Left lung (tissue), 10 donors: ENCODE measurements around the gene KDM5B. TPM values are rescaled to one million over a fixed set of nuclear protein-coding genes. Genes with fewer than 3 reads are reported as not detected.

ENCODE experiments used
- ATAC-seq: fragments of 200-7000 bp; cut with Tn5 transposase; one replicate; pipeline ENCODE4 v1.9.1; 2020; ENCODE audit warnings: moderate library complexity
- DNase-seq, 4 donors: peaks; one replicate each; pipeline ENCODE4 v3.0.0-alpha.2; 2013 to 2020
- H3K27ac ChIP-seq, 2 donors: fragments of 200-600 bp; sonication (generic) in 1 of 2; one replicate each; pipeline versions ENCODE4 v1.5.0 to v1.8.0; 2020 to 2021
- H3K27me3 ChIP-seq, 2 donors: fragments of 200-600 bp; sonication (generic) in 1 of 2; one replicate each; pipeline versions ENCODE4 v1.5.0 to v1.8.0; 2020 to 2021
- H3K36me3 ChIP-seq, 2 donors: fragments of 200-600 bp; sonication (generic) in 1 of 2; one replicate each; pipeline versions ENCODE4 v1.5.0 to v1.8.0; 2020 to 2021
- H3K4me1 ChIP-seq, 2 donors: fragments of 200-600 bp; one replicate each; pipeline ENCODE4 v1.8.0; 2021
- H3K4me3 ChIP-seq, 2 donors: fragments of 200-600 bp; sonication (generic) in 1 of 2; one replicate each; pipeline versions ENCODE4 v1.5.0 to v1.8.0; 2020 to 2021; ENCODE audit warnings: mild to moderate bottlenecking in 1 of 2
- H3K9me3 ChIP-seq, 2 donors: fragments of 200-600 bp; sonication (generic) in 1 of 2; one replicate each; pipeline versions ENCODE4 v1.5.0 to v1.8.0; 2020 to 2021
- intact Hi-C, 2 donors: fragments of 100-400 bp; cut with DNase I; formaldehyde crosslinking; loops; one replicate each; pipeline versions ENCODE4 v1.11.2 to v1.14.2; 2022
- polyA plus RNA-seq, 6 donors: library from polyadenylated mRNA; unstranded; fragments of 120-200 nt; gene quantifications; one replicate each; pipeline ENCODE4 v1.2.1, GENCODE V29; 2013; ENCODE audit not compliant: insufficient read length in 6 of 6
- total RNA-seq, 2 donors: library from RNA; stranded (reverse); fragmentation: NEBNext Ultra II Directional; extraction: Animal tissue kit (Norgen Biotek cat#: 25700); gene quantifications; one replicate each; pipeline ENCODE4 v1.2.1, GENCODE V29; 2021
- TF ChIP-seq, protein P1 (sequence below), 2 donors: fragments of 200-600 bp; sonication (generic) in 1 of 2; IDR thresholded peaks; one replicate each; pipeline versions ENCODE4 v1.5.0 to v1.8.0; 2021; ENCODE audit warnings: antibody characterized with exemption in 2 of 2
- donor health status: DM: no; HTN: yes; CAD: no.
- donor health status: DM: no; HTN: no; CAD: no.

The KDM5B gene
- total and polyA plus RNA-seq, 8 donors, result 46.4 to 124 (median 105) TPM

GRCh38 chr1:202809597-202810159, 1.5 kb upstream of the KDM5B start:
- intact Hi-C loops, result no loop called here
- DNase-seq (no peak), ATAC-seq (no peak)
- Histone ChIP-seq H3K27ac (peak overlapping the region; percentile 78 to 80), H3K27me3 (peaks cover 0 to 8% of the 10 kb centered on the region in 2 donors), H3K4me1 (peaks cover 18 to 50% of the 10 kb centered on the region in 2 donors), H3K4me3 (peak overlapping the region in 1 of 2 donors; percentile 84), H3K36me3 (no peaks in the 10 kb centered on the region), H3K9me3 (no peaks in the 10 kb centered on the region)
- TF ChIP-seq, protein P1, sequence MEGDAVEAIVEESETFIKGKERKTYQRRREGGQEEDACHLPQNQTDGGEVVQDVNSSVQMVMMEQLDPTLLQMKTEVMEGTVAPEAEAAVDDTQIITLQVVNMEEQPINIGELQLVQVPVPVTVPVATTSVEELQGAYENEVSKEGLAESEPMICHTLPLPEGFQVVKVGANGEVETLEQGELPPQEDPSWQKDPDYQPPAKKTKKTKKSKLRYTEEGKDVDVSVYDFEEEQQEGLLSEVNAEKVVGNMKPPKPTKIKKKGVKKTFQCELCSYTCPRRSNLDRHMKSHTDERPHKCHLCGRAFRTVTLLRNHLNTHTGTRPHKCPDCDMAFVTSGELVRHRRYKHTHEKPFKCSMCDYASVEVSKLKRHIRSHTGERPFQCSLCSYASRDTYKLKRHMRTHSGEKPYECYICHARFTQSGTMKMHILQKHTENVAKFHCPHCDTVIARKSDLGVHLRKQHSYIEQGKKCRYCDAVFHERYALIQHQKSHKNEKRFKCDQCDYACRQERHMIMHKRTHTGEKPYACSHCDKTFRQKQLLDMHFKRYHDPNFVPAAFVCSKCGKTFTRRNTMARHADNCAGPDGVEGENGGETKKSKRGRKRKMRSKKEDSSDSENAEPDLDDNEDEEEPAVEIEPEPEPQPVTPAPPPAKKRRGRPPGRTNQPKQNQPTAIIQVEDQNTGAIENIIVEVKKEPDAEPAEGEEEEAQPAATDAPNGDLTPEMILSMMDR (IDR thresholded peaks at IDR 0.05), result no peak

DNA sequence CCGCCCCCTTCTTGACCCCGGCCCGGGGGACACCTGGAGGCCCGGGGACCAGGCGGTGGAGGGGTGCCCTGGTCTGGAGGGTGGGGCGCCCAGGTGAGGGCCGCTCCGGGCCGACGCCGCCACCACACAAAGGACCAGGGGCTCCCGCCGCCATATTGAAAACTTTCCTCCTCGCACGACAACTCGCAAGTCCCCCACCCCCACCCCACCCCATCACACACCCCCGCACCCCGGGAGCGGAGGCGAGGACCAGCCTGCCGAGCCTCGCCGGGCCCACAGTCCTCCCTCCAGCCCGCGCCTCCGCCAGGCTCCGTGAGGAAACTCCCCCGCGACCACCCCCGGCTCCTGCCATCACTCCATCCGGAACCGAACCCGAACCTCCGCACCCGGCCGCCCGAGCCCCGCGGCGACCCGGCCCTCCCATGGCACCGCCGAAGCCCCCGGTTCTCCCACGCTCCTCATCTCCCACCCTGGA, 733 bp downstream of the KDM5B start:
- Histone ChIP-seq H3K36me3 (no peaks in the 10 kb centered on the region), H3K27me3 (peaks cover 0 to 8% of the 10 kb centered on the region in 2 donors), H3K4me3 (peak overlapping the region; percentile 66 to 97), H3K9me3 (no peaks in the 10 kb centered on the region), H3K27ac (peak overlapping the region; percentile 84 to 89), H3K4me1 (peaks cover 28 to 67% of the 10 kb centered on the region in 2 donors)
- TF ChIP-seq, protein P1 (IDR thresholded peaks at IDR 0.05), result no peak
- intact Hi-C loops, result no loop called here
- ATAC-seq (peak; percentile 17), DNase-seq (peak in 2 of 4 donors; percentile 38 to 84)

GRCh38 chr1:202806845-202807450, 1.3 kb downstream of the KDM5B start:
- ATAC-seq, result peak; percentile 5
- Histone ChIP-seq H3K27me3 (peaks cover 0 to 8% of the 10 kb centered on the region in 2 donors), H3K4me3 (peak overlapping the region; percentile 66 to 97), H3K27ac (peak overlapping the region; percentile 84 to 89), H3K9me3 (no peaks in the 10 kb centered on the region), H3K36me3 (no peaks in the 10 kb centered on the region), H3K4me1 (peaks cover 27 to 67% of the 10 kb centered on the region in 2 donors)
- TF ChIP-seq, protein P1 (IDR thresholded peaks at IDR 0.05), result no peak
- intact Hi-C loops, result no loop called here
- DNase-seq, result peak in 3 of 4 donors; percentile 37 to 83 (median 40)

- H3K27me3 ChIP-seq, result no peaks in the 10 kb centered on the region
- TF ChIP-seq, protein P1 (IDR thresholded peaks at IDR 0.05), result no peak
- H3K4me1 ChIP-seq, result peaks cover 20 to 64% of the 10 kb centered on the region in 2 donors
- no peaks in the 10 kb centered on the region for H3K9me3 ChIP-seq
- no peak for ATAC-seq
- intact Hi-C loops, result no loop called here
- DNase-seq, result no peak
- no peaks in the 10 kb centered on the region for H3K36me3 ChIP-seq
- peak overlapping the region; percentile 66 to 97 for H3K4me3 ChIP-seq
- peak overlapping the region; percentile 84 to 89 for H3K27ac ChIP-seq
Observed at GRCh38 chr1:202805886-202806844, 2.1 kb downstream of the KDM5B start.
